NCI-H1417 (cell line): Measurements from ENCODE around the gene KCNK7.
"Not testable (repeated sequence)": the region's sequence is repeated elsewhere in the genome, so short reads cannot be mapped to it uniquely, and the experiment has no call there.

ENCODE experiments used
- DNase-seq, 3 experiments: peaks; one replicate each; lab custom pipeline; 2025; lab: John Stamatoyannopoulos, UW

KCNK7 gene, protein sequence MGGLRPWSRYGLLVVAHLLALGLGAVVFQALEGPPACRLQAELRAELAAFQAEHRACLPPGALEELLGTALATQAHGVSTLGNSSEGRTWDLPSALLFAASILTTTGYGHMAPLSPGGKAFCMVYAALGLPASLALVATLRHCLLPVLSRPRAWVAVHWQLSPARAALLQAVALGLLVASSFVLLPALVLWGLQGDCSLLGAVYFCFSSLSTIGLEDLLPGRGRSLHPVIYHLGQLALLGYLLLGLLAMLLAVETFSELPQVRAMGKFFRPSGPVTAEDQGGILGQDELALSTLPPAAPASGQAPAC

DNA sequence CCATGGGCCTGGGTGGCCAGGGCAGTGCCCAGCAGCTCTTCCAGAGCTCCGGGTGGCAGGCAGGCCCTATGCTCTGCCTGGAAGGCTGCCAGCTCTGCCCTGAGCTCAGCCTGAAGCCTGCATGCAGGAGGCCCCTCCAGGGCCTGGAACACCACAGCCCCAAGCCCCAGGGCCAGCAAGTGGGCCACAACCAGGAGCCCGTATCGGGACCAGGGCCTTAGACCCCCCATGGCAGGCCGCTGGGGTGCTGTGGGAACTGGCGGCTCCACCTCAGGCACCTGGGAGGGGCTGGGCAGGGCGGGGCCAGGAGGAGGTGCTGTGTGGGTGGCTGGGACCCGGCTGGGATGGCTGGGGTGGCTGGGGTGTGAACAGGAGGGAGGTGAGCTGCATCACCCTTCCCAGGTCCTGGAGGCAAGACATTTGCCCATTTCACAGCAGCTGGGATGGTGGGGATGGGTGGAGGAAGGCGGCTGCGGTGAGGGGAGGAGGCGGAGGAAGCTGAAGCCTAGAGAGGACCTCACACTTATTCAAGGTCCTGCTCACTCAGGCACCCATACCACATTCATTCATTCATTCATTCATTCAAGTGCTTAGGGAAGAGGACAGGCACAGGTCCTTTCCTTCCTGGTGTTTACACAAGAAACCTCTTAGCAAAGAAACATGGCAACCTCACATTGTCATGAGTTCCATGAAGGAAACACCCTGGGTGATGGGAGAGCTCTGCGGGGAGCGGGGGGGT lies at the start of gene KCNK7:
Gene KCNK7, minus strand, starts transcription at position 258 of the 739 bp plus-strand sequence. Its CDS starts 28 bp downstream, at position 230.
- no peak for DNase-seq

DNA sequence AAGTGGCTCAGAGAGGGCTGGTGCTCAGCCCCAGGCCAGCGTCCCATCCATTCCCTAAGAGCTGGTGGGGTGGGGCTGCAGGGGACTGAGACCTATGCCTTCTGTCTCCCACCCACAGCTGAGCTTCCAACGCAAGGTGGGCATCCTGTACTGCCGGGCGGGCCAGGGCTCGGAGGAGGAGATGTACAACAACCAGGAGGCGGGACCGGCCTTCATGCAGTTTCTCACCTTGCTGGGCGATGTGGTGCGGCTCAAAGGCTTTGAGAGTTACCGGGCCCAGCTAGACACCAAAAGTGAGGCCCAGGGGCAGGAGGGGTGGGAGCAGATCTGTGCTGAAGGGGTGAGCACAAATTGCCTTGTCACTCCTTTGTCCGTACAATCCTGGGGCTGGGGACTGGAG lies 49.2 kb upstream of the KCNK7 start:
- no peak for DNase-seq

DNA sequence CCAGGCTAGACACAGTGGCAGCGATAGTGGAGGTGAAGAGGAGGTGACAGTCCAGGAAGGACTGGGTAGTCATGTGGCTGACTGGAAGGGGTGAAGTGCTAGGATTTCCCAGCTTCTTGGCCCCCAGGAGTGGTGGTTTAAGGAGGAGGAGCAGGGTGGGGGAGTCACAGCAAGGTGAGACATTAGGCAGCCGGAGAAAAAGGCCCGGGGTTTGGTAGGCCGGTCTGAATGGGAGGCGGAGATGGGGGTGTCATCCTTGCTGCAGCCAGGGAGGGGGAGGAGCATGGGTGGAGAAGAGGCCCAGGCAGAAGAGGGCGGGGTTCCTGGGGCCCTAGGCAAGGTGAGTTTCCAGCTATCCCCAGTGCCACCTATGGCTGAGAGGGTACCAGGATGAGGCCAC lies 48.4 kb upstream of the KCNK7 start:
- DNase-seq, result no peak

DNA sequence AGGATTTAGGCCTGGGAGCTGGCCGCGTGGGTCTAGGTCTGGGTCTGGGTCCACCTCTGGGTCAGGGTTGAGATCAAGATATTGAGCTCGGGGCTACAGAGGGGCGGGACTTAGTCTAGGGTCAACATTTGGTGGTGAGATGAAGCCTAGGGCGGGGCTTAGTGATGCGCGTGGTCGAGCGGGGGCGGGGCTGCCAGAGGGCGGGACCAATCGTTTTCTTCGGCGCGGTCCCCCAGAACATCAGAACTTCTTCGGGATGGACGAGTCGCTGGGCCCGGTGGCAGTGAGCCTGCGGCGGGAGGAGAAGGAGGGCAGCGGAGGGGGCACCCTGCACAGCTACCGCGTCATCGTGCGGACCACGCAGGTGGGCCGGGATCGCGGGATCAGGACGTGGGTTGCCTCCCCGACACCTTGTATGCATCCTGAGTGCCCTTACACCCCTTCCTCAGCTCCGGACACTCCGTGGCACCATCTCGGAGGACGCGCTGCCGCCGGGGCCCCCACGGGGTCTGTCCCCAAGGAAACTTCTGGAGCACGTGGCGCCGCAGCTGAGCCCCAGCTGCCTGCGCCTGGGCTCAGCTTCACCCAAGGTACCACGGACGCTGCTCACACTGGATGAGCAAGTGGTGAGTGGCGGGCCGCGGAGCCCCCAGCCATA lies 46.5 kb upstream of the KCNK7 start:
- DNase-seq, result no peak

DNA sequence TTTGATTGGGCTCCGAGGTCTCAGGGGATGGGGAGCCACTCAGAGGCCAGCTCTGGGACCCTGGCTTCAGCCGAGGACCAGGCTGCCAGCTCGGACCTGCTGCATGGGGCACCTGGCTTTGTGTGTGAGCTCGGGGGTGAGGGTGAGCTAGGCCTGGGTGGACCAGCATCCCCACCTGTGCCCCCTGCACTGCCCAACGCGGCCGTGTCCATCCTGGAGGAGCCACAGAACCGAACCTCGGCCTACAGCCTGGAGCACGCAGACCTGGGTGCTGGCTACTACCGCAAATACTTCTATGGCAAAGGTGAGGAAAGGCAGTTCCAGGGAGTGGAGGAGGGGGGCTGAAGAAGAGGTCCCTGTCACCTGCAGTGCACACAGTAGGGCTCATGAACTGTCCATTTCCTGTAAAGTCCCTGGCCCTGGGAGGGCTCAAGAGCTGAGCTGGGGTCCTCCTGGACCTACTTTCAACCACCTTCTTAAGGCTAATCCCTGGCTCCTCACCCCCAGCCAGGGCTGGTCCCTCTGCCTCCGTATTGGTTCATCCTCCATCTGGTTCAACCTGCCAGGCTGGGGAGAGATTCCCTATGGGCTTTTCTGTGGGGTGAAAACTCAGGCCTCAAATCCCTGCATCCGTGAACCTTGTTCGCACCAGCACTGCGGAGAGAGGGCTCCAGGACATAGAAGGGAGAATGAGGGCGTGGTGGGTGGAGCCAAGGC lies 45.9 kb upstream of the KCNK7 start:
- DNase-seq, result no peak

DNA sequence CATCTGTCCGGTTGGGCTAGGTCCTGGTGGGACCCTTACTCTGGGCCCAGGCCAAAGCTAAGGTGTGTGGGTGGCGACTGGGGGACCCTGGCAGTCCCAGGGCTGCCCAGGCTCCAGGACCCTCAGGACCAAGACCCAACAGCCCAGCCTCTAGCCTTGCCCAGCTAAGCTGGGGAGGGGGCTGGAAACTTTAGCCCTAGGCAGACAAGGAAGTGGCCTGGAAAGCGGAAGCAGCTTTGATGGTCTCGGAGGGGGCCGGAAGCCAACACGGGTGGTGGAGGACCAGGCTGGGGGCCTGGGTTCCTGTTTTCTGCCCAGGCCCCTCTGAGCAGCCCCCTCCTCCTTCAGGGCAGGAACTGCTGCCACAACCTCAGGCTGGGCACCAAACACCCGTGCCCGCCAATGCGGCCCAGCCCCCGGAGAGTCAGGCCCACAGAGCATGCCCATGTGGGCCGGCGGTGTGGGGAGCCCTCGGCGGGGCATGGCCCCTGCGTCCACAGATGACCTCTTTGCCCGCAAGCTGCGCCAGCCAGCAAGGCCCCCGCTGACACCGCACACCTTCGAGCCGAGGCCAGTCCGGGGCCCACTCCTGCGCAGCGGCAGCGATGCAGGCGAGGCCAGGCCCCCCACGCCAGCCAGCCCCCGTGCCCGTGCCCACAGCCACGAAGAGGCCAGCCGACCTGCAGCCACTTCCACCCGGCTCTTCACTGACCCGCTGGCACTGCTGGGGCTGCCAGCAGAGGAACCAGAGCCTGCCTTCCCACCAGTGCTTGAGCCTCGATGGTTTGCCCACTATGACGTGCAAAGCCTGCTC lies 45.1 kb upstream of the KCNK7 start:
- DNase-seq, result no peak

DNA sequence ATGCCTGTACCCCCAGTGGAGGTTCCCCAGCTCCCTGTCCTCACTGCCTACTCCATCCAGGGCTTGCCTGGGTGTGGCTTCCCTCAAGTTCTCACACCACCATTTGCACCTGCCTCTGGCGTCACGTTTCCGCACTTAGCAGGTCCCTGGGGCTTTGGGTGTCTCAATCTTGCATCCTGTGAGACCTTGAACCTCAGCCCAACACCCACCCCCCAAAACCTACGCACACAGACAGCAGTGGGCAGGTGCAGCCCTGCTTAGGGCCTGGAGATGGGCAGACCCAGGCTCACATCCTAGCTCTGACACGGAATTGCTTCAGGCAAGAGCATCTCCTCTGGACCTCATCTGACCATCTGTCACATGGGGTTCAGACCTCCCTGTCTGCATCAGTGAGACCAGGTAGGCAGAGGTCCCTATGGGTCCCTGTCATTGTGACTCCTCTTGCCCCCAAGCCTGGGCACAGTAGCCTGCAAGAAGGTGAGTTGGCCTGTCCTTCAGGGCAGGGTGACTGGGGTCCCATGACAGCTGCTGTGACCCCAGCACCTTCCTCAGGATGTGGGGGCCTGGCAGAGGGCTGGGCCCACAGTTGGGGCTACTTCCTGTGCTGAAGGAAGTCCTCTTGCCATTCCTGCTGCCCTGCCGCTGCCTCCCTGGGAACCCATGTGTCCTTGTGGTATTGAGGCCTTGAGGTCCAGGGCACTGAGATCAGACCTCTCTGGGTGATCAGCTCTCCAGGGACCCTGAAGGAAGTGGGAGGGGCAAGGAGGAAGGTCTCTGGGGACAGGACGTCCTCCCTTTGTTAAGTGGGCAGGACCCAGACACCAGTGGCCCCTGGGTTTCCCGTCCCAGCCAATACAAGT lies 44.3 kb upstream of the KCNK7 start:
- DNase-seq, result peak in 1 of 3 experiments; percentile 47

DNA sequence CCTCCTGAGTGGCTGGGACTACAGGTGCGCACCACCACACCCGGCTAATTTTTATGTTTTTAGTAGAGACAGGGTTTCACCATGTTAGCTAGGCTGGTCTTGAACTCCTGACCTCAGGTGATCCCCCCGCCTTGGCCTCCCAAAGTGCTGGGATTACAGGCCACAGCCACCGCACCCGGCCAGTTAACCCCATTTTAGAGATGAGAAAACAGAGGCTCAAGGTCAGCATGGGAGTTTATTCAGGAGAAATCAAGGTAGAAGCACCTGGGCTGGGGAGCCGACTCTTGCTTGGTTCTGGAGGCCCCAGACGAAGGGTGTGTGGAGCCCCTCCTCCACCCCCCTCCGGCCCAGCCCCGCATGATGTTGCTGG lies 43.6 kb upstream of the KCNK7 start:
- DNase-seq, result not testable (repeated sequence)

DNA sequence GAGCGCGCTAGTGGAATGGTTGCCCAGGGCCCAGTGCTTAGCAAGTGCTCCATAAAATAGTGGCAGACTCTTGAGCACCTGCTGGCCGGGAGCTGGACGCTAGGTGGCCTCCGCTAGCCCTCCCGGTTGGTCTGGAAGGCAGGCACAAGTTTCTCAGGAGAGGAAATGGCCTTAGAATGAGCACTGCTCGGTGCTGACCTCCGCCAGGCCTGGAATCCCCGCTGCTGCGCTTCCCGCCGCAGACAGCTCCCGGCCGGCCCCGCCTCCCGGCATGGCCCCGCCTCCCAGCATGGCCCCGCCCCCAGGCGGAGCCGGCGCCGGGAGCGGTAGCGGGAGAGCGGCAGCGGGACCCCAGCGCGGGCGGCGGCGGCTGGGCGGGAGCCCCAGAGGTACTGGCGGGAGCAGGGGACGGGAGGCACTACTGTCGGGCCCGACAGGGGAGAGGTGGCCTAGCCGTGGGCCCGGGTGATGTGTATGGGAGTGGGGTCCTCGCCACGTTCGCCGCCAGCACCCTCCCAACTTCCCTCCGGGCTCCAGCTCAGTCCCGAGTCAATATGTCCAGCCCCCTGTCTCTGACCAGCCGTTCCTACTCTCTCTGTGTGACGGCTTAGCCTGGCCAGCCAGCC lies 42.3 kb upstream of the KCNK7 start, which contains the start of gene SIPA1:
Gene SIPA1, plus strand, starts transcription at position 308 of the 626 bp plus-strand sequence. CDS start 2,821 bp downstream, outside the sequence.
- DNase-seq, result peak; percentile 23 to 86 (median 85)

DNA sequence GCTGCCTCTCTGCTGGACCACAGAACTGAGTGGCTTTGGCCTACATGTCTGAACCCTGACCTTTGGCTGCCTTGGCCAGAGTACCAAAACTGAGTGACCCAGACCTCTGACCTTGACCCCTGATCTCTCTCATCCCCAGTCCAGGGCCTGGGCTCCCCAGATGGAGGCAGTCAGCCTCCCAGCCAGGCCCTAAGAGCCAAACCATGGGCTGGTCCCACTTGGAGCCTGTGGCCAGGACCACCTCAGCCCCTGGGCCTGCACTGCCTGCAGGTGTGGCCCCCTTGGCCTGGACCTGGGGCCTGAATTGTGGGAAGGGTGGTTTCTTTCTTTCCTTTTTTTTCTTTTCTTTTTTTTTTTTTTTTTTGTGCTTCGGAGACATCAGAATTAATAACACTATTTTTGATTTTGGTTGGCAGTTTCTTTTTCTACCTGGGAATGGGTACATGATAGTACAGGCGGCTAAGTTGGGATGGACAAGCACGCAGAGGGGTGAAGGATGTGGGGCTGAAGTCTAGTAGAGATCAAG lies 41.5 kb upstream of the KCNK7 start:
- DNase-seq, result no peak

DNA sequence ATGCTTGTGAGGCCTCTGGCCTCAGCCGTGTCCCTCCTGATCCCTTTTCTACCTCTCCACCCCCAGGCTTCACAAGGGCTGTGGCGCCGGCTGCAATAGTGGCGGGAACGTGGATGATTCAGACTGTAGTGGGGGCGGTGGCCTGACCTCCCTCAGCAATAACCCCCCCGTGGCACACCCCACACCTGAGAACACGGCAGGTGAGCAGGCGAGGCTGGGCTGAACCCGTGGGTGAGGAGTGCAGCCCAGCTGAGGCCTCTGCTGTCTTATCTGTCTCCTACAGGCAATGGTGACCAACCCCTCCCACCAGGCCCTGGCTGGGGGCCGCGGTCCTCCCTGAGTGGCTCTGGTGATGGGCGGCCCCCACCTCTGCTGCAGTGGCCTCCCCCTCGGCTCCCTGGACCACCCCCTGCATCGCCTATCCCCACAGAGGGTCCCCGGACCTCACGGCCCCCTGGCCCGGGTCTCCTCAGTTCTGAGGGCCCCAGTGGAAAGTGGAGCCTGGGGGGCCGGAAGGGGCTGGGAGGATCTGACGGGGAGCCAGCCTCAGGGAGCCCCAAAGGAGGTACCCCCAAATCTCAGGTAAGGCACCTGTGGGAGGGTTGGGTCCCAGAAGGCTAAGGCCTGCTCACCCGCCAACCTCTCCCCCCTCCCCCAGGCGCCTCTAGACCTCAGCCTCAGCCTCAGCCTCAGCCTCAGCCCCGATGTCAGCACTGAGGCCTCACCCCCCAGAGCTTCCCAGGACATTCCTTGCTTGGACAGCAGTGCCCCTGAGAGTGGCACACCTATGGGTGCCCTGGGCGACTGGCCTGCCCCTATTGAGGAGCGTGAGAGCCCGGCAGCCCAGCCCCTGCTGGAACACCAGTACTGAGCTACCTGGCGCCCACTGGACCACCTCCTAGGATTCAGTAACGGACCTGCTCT lies 40.8 kb upstream of the KCNK7 start:
- DNase-seq, result no peak

DNA sequence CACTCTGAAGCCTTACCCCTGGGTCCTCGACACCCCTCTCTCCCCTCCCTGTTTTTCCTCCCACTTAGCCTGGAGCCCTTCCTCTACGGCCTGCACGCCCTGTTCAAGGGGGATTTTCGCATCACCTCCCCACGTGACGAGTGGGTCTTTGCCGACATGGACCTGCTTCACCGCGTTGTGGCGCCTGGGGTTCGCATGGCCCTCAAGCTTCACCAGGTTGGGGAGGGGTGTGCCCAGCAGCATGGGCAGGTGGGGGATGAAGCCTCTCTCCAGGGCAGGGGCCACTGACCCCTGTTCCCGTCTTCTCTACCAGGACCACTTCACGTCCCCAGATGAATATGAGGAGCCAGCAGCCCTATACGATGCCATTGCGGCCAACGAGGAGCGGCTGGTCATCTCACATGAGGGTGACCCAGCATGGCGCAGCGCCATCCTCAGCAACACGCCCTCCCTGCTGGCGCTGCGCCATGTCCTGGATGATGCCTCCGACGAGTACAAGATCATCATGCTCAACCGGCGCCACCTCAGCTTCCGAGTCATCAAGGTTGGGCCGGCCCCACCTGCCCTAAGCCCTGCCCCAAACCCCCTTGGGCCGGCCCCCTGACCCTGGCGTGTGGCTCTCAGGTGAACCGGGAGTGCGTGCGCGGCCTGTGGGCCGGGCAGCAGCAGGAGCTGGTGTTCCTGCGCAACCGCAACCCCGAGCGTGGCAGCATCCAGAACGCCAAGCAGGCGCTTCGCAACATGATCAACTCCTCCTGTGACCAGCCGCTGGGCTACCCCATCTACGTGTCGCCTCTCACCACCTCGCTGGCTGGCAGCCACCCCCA lies 39.5 kb upstream of the KCNK7 start:
- no peak for DNase-seq

DNA sequence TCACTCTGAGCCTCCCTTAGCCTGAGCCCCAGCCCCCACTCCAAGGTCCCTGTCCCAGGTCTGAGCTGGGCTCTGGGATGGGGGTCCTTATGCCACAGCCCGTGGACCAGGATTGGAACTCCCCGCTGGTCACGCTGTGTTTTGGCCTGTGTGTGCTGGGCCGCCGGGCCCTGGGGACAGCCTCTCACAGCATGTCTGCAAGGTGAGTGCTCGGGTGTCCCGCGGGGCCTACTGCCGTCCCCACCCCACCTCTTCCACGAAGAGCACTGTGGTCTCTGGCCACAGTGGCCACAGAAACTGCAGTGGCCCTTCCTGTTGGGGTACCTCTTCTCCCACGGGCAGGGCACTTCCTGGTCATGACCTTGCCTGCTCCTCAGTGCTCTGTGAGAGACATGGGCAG lies 38.8 kb upstream of the KCNK7 start:
- DNase-seq, result no peak

DNA sequence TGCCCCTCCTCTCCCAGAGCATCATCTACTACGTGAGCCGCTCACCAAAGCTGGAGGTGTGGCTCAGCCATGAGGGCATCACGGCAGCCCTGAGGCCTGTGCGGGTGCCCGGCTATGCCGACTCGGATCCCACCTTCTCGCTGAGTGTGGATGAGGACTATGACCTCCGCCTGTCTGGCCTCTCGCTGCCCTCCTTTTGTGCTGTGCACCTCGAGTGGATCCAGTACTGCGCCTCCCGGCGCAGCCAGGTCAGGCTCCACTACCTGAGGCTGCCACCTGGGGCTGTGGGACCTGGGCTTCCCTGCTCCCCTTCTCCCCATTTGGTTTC lies 38.5 kb upstream of the KCNK7 start:
- no peak for DNase-seq

DNA sequence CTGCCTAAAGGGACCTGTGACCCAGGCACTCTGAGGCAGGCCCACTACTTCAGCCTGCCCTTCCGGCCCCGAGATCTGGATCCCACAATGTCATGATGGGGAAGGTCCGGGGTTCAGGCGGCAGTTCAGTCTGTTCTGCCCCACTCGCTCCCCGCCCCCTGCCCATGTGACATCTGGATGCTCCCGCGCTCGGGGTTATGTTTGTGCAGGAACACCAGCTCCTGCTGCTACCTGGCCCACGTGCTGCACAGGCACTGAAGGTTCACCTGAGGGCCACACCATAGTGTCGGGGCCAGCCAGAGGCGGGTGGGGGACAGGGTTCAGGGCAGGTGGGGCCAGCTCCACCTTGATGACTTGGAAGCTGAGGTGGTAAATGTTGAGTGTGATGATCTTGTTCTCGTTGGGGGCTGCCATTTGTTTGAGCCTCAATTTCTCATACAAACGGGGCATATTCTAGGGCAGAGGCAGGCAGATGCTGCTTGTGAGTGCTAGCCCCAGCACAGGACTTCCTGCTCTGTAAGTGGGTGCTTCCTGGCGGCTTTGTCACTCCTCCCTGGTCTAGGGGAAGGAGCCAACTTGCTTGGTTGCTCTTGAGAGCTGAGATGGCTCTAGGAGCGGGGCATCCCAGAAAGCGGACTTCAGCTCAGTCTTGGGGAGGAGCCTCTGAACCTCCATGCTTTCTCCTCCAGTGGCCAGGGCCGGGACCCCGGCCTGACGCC lies 37.9 kb upstream of the KCNK7 start:
- no peak for DNase-seq

DNA sequence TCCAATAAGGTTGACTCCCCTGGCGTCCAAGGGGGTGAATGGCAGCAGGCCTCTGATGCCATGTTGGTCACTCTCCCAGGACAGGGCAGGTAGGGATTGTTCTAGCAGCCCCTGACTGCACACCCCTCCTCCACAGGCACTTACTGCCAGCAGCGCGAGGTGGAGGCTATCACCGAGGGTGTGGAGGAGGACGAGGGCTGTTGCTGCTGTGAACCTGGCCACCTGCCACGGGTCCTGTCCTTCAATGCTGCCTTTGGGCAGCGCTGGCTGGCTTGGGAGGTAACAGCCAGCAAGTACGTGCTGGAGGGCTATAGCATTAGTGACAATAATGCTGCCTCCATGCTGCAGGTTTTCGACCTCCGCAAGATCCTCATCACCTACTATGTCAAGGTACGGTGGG lies 34.6 kb upstream of the KCNK7 start:
- DNase-seq, result no peak

DNA sequence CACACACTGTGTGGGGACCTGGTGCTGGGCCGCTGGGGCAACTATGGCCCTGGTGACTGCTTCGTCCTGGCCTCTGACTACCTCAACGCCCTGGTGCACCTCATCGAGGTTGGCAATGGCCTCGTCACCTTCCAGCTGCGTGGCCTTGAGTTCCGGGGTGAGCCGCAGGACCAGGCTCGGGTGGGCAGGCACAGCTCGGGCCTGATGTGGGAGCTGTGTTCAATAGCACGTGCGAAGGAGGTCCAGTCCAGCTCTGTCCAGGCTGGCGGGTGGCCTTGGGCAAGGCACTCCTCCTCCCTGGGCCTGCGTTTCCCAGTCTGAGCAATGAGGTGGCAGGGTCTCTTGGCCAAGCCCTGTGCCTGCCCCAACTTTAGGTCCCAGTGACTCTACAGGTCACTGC lies 34.0 kb upstream of the KCNK7 start:
- DNase-seq, result no peak
